GM21447 (cell line): ENCODE results near the gene ZNFX1.
"Not testable (repeated sequence)": the region's sequence is repeated elsewhere in the genome, so short reads cannot be mapped to it uniquely, and the experiment has no call there.

Experiments used
- ATAC-seq: cut with Tn5 transposase; IDR thresholded peaks from one replicate; pipeline ENCODE4 v1.9.1; 2021; ENCODE audit not compliant: unreplicated experiment

ZNFX1 gene

GRCh38 chr20:49216991-49217578, 60.8 kb downstream of the ZNFX1 start:
- ATAC-seq, result no peak

GRCh38 chr20:49215232-49215631, 62.6 kb downstream of the ZNFX1 start:
- no peak for ATAC-seq

GRCh38 chr20:49214571-49214970, 63.3 kb downstream of the ZNFX1 start:
- ATAC-seq, result no peak

- ATAC-seq, result no peak
Measured at GRCh38 chr20:49210757-49211110, 67.1 kb downstream of the ZNFX1 start.

- ATAC-seq, result no peak
Measured at GRCh38 chr20:49210101-49210756, 67.6 kb downstream of the ZNFX1 start.

GRCh38 chr20:49207076-49207475, 70.8 kb downstream of the ZNFX1 start:
- no peak for ATAC-seq

GRCh38 chr20:49203746-49204145, 74.1 kb downstream of the ZNFX1 start:
- ATAC-seq, result no peak

- ATAC-seq, result no peak
Measured at GRCh38 chr20:49203011-49203410, 74.8 kb downstream of the ZNFX1 start.

- no peak for ATAC-seq
Measured at GRCh38 chr20:49199729-49200293, 78.0 kb downstream of the ZNFX1 start.

- ATAC-seq, result not testable (repeated sequence)
Measured at GRCh38 chr20:49192944-49193518, 84.8 kb downstream of the ZNFX1 start.
